HEK293 (cell line): ENCODE results near the gene MRFAP1.

Source experiments
- SETDB1 ChIP-seq: IDR thresholded peaks from one replicate; pipeline ENCODE4 v1.6.1; 2017; ENCODE audit warnings: mild to moderate bottlenecking, low read length, moderate library complexity, mixed read lengths; ENCODE audit not compliant: insufficient read length
- ZFHX2 ChIP-seq: fragments of 450-650 bp; formaldehyde crosslinking; conservative IDR thresholded peaks from 2 replicates; pipeline ENCODE4 v1.5.1; 2016; ENCODE audit warnings: missing biosample characterization, missing genetic modification characterization

GRCh38 chr4:6658209-6658595 lies 17.7 kb downstream of the MRFAP1 start:
- no peak for TF ChIP-seq SETDB1
- no peak for TF ChIP-seq ZFHX2 (tag by site-specific recombination)
